HCT116 (cell line): ENCODE results near the gene PRDX3. TPM values are rescaled to one million over a fixed set of nuclear protein-coding genes. Genes with fewer than 3 reads are reported as not detected.

Experiments used
- ATAC-seq: fragments of 200-7000 bp; cut with Tn5 transposase; 2 replicates; pipeline ENCODE4 v1.9.1; 2020; ENCODE audit warnings: mild to moderate bottlenecking, moderate library complexity
- BruUV-seq: library from RNA; stranded (reverse); fragments of 400-500 nt; replicated peaks from 2 replicates; lab custom pipeline; 2021; lab: Mats Ljungman, UMichigan
- CTCF ChIA-PET: fragments of 300-600 bp; sonication (Branson Sonifier 250); formaldehyde crosslinking; loops from one replicate; lab custom pipeline; 2021; ENCODE audit warnings: antibody characterized with exemption; lab: Charles Lee
- POLR2A ChIA-PET: fragments of 300-600, 350-600 bp; sonication (Branson Sonifier 250); formaldehyde crosslinking; loops from one replicate; lab custom pipeline; 2021; ENCODE audit warnings: antibody characterized with exemption; lab: Charles Lee
- RAD21 ChIA-PET, 2 experiments: fragments of 300-600 bp; sonication (Branson Sonifier 250); formaldehyde crosslinking; loops; one replicate each; lab custom pipeline; 2023; ENCODE audit warnings: low total read pairs in 2 of 2; ENCODE audit not compliant: uncharacterized antibody in 2 of 2, unreplicated experiment in 2 of 2, low non-redundant PET in 1 of 2; lab: Charles Lee
- DNase-seq: peaks from one replicate; pipeline ENCODE4 v3.0.0-alpha.2; 2010; ENCODE audit warnings: low read depth, low spot score
- H2AFZ ChIP-seq: fragments of 200-600 bp; shearing (Covaris generic), sonication (generic); 2 replicates; pipeline ENCODE4 v1.6.1; 2017; ENCODE audit warnings: low read depth, mixed run types, mixed read lengths, antibody characterized with exemption, low read length; ENCODE audit not compliant: poor library complexity, severe bottlenecking
- H3K27ac ChIP-seq: 2 replicates; pipeline ENCODE4 v1.5.1; 2012; ENCODE audit warnings: low read depth, low read length
- H3K27me3 ChIP-seq: fragments of 200-600 bp; sonication (generic); 2 replicates; pipeline ENCODE4 v1.6.1; 2016; ENCODE audit warnings: mixed run types, low read length, mixed read lengths; ENCODE audit not compliant: insufficient read depth
- H3K36me3 ChIP-seq, 2 experiments: fragments of 200-500 bp in 1 of 2; fragments of 200-600 bp in 1 of 2; sonication (Bioruptor generic) in 1 of 2; sonication (generic) in 1 of 2; 2 replicates each; pipeline versions ENCODE4 v1.5.1 to v1.6.1; 2014 to 2016; ENCODE audit warnings: low read length in 2 of 2, inconsistent platforms in 1 of 2, mixed read lengths in 1 of 2, mixed run types in 1 of 2; ENCODE audit not compliant: insufficient read depth in 2 of 2, control insufficient read depth in 1 of 2
- H3K4me1 ChIP-seq, 2 experiments: fragments of 200-600 bp in 1 of 2; sonication (generic) in 1 of 2; 2 replicates each; pipeline versions ENCODE4 v1.5.1 to v1.6.1; 2012 to 2017; ENCODE audit warnings: low read length in 2 of 2, inconsistent platforms in 1 of 2, mild to moderate bottlenecking in 1 of 2, mixed read lengths in 1 of 2, mixed run types in 1 of 2, moderate library complexity in 1 of 2; ENCODE audit not compliant: insufficient read depth in 2 of 2, control insufficient read depth in 1 of 2
- H3K4me2 ChIP-seq: fragments of 200-600 bp; sonication (generic); 2 replicates; pipeline ENCODE4 v1.6.1; 2017; ENCODE audit warnings: mixed run types, low read length, mixed read lengths
- H3K4me3 ChIP-seq, 2 experiments: fragments of 200-600 bp in 1 of 2; sonication (generic) in 1 of 2; replicated peaks in 1 of 2; 2 replicates each; pipeline ENCODE4 v1.5.1; 2011 to 2016; ENCODE audit warnings: low read length in 2 of 2, control low read depth in 1 of 2, low read depth in 1 of 2, mild to moderate bottlenecking in 1 of 2, mixed read lengths in 1 of 2, mixed run types in 1 of 2
- H3K79me2 ChIP-seq: fragments of 200-600 bp; sonication (generic); 2 replicates; pipeline ENCODE4 v1.6.1; 2017; ENCODE audit warnings: mild to moderate bottlenecking, mixed run types, low read length, moderate library complexity, mixed read lengths; ENCODE audit not compliant: insufficient read depth
- H3K9ac ChIP-seq: fragments of 200-600 bp; sonication (generic); 2 replicates; pipeline ENCODE4 v1.6.1; 2016; ENCODE audit warnings: low read length, mixed read lengths
- H3K9me2 ChIP-seq: fragments of 200-600 bp; sonication (generic), shearing (Covaris generic); 2 replicates; pipeline ENCODE4 v1.6.1; 2017; ENCODE audit warnings: mixed run types, mild to moderate bottlenecking, moderate library complexity; ENCODE audit not compliant: insufficient read depth
- H3K9me3 ChIP-seq, 2 experiments: fragments of 200-500 bp in 1 of 2; fragments of 200-600 bp in 1 of 2; sonication (Bioruptor generic) in 1 of 2; sonication (generic) in 1 of 2; 2 replicates each; pipeline ENCODE4 v1.6.1; 2014 to 2017; ENCODE audit warnings: low read length in 2 of 2, mixed read lengths in 2 of 2, inconsistent platforms in 1 of 2, low read depth in 1 of 2, mild to moderate bottlenecking in 1 of 2, mixed run types in 1 of 2, moderate library complexity in 1 of 2; ENCODE audit not compliant: control insufficient read depth in 1 of 2, insufficient read depth in 1 of 2
- H4K20me1 ChIP-seq: fragments of 200-600 bp; sonication (generic), shearing (Covaris generic); 2 replicates; pipeline ENCODE4 v1.6.1; 2017; ENCODE audit warnings: mixed run types, mild to moderate bottlenecking, moderate library complexity; ENCODE audit not compliant: insufficient read depth
- CBX3 ChIP-seq: IDR thresholded peaks from 2 replicates; pipeline ENCODE4 v1.6.1; 2012; ENCODE audit warnings: low read depth
- CEBPB ChIP-seq: IDR thresholded peaks from 2 replicates; pipeline ENCODE4 v1.6.1; 2012; ENCODE audit warnings: low read depth
- EGR1 ChIP-seq: IDR thresholded peaks from 2 replicates; pipeline ENCODE4 v1.6.1; 2012; ENCODE audit warnings: low read depth
- EZH2 ChIP-seq: fragments of 200-600 bp; sonication (generic); IDR thresholded peaks from 2 replicates; pipeline ENCODE4 v1.6.1; 2017; ENCODE audit warnings: antibody characterized with exemption, mixed run types
- EZH2phosphoT487 ChIP-seq: fragments of 200-600 bp; IDR thresholded peaks from 2 replicates; pipeline ENCODE4 v1.6.1; 2018; ENCODE audit warnings: antibody characterized with exemption, borderline replicate concordance
- JUND ChIP-seq: IDR thresholded peaks from 2 replicates; pipeline ENCODE4 v1.6.1; 2012
- POLR2AphosphoS5 ChIP-seq: IDR thresholded peaks from 2 replicates; pipeline ENCODE4 v1.6.1; 2011; ENCODE audit warnings: mild to moderate bottlenecking, low read depth, low read length, moderate library complexity
- SIN3A ChIP-seq: IDR thresholded peaks from 2 replicates; pipeline ENCODE4 v1.6.1; 2012; ENCODE audit warnings: low read depth
- SRF ChIP-seq: IDR thresholded peaks from 2 replicates; pipeline ENCODE4 v1.6.1; 2012; ENCODE audit warnings: low read depth
- TCF7L2 ChIP-seq: IDR thresholded peaks from 2 replicates; pipeline ENCODE4 v1.7.0; 2011; ENCODE audit warnings: borderline replicate concordance, inconsistent platforms; ENCODE audit not compliant: insufficient read depth, insufficient read length; ENCODE audit errors: extremely low read depth
- ZFX ChIP-seq: fragments of 450-650 bp; IDR thresholded peaks from 2 replicates; pipeline ENCODE4 v1.6.1; 2017
- ZNF274 ChIP-seq: fragments of 200-500 bp; sonication (Bioruptor generic); IDR thresholded peaks from 2 replicates; pipeline ENCODE4 v1.6.1; 2014; ENCODE audit warnings: mild to moderate bottlenecking, low read depth, low read length, inconsistent platforms
- intact Hi-C: fragments of 100-400 bp; cut with micrococcal nuclease; formaldehyde crosslinking; loops from 2 replicates; pipeline ENCODE4 v1.10.0; 2022
- total RNA-seq: library from RNA; stranded (reverse); gene quantifications from one replicate; pipeline ENCODE4 v1.2.1, GENCODE V29; 2021; ENCODE audit not compliant: unreplicated experiment
- TF ChIP-seq, protein P1 (sequence below): IDR thresholded peaks from 2 replicates; pipeline ENCODE4 v1.6.1; 2012
- TF ChIP-seq, protein P2 (sequence below): IDR thresholded peaks from 2 replicates; pipeline ENCODE4 v1.6.1; 2011; ENCODE audit warnings: mild to moderate bottlenecking, low read length, moderate library complexity; ENCODE audit not compliant: insufficient replicate concordance; ENCODE audit errors: extremely low read depth
- TF ChIP-seq, protein P3 (sequence below), 3 experiments: fragments of 200-600 bp in 1 of 3; sonication (generic) in 1 of 3; IDR thresholded peaks in 2 of 3; conservative IDR thresholded peaks in 1 of 3; 2 replicates each; pipeline ENCODE4 v1.5.1; 2012 to 2017; ENCODE audit warnings: low read depth in 2 of 3, low read length in 2 of 3, antibody characterized with exemption in 1 of 3, borderline replicate concordance in 1 of 3, control low read depth in 1 of 3, mild to moderate bottlenecking in 1 of 3, mixed read lengths in 1 of 3, mixed run types in 1 of 3, moderate library complexity in 1 of 3; ENCODE audit not compliant: insufficient read depth in 1 of 3
- TF ChIP-seq, protein P4 (sequence below): IDR thresholded peaks from 2 replicates; pipeline ENCODE4 v1.6.1; 2012

PRDX3 gene
- total RNA-seq, 1 experiment from 2014 or later, result 281 TPM

DNA sequence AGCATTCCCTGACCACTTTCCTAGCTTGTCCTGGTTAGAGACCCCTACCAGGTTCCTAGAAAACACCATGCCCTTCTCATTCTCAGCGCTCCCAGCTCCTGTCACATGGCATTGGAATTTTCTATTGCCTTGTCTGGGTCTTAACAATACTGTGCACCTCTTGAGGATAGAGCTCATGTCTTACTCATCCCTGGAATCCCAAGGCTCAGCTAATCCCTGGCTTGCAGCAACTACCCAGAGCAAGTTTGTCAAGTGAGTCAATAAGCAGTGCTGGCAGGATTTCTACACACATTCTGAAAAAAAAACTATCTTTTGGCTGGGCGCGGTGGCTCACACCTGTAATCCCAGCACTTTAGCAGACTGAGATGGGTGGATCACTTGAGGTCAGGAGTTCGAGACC lies 11.7 kb upstream of the PRDX3 start (continued):
- no peak for TF ChIP-seq EZH2
- no peak for TF ChIP-seq TCF7L2
- peak; percentile 66; the same call in 1 of the 2 replicates for TF ChIP-seq JUND
- no peak for TF ChIP-seq SRF
- no peak for TF ChIP-seq EZH2phosphoT487
- TF ChIP-seq CEBPB, result peak; percentile 74
- TF ChIP-seq POLR2AphosphoS5, result peak; percentile 17; the same call in 1 of the 2 replicates
- TF ChIP-seq, protein P1, sequence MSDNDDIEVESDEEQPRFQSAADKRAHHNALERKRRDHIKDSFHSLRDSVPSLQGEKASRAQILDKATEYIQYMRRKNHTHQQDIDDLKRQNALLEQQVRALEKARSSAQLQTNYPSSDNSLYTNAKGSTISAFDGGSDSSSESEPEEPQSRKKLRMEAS, result peak; percentile 71
- TF ChIP-seq SIN3A, result peak; percentile 47; the same call in 1 of the 2 replicates

DNA sequence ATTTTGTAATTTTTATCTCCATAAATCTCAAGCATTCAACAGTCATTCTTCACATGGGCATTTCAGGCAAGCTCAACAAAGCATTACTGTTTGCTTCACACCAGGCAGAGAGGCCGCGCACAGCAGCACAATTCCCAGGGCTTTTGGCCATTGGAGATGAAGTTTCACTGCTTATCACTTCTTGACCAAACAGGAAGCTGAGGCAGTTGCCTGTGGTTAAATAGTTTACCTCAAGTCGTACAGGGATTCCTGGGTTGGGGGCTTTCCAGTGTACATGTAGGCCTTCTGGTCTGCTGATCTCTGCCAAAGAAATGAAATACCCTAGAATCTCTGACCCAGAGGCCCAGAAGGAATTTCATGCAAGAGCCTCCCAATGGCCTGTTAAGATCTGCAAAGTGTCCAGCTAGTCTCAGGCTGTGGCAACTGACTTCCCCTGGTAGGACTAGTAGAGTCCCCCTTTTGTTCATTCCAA lies 11.2 kb upstream of the PRDX3 start:
- no TSS peak for BruUV-seq
- Histone ChIP-seq H3K9me2 (no peaks in the 10 kb centered on the region), H3K27ac (no peak overlapping the region), H3K4me3 (no peak overlapping the region), H3K4me1 (peaks cover 3 to 27% of the 10 kb centered on the region in 2 experiments; a peak in 3 of 4 replicates), H3K36me3 (no peaks in the 10 kb centered on the region), H3K27me3 (no peaks in the 10 kb centered on the region), H3K79me2 (no peaks in the 10 kb centered on the region), H3K4me2 (peak overlapping the region; percentile 55), H3K9me3 (no peaks in the 10 kb centered on the region), H3K9ac (peak overlapping the region; percentile 27), H4K20me1 (no peaks in the 10 kb centered on the region), H2AFZ (no peak overlapping the region)
- intact Hi-C loops, result loop anchor here (10.0 kb wide), 1 partner anchor 665 kb away; no protein-coding TSS in a partner anchor
- POLR2A ChIA-PET, result interaction anchor here (0.7 to 1.2 kb wide), 2 partner anchors 10 to 17 kb away, joined by 3 to 4 read pairs; partner anchors contain the start of gene GRK5
- RAD21 ChIA-PET, result interaction anchor here in 1 of 2 experiments (0.8 to 1.7 kb wide), 2 partner anchors 9 to 10 kb away, joined by 3 to 6 read pairs; no protein-coding TSS in a partner anchor
- CTCF ChIA-PET, result interaction anchor here (0.7 to 3.9 kb wide), 6 partner anchors 9 to 300 kb away, joined by 3 to 36 read pairs (median 4); partner anchors contain the start of gene GRK5
- ATAC-seq (peak; percentile 28), DNase-seq (no peak)
- TF ChIP-seq EZH2 (no peak), POLR2AphosphoS5 (no peak), CEBPB (no peak), ZNF274 (no peak), ZFX (no peak), EGR1 (no peak), SRF (no peak), CBX3 (no peak)
- TF ChIP-seq, protein P1, result no peak
- TF ChIP-seq, protein P2, sequence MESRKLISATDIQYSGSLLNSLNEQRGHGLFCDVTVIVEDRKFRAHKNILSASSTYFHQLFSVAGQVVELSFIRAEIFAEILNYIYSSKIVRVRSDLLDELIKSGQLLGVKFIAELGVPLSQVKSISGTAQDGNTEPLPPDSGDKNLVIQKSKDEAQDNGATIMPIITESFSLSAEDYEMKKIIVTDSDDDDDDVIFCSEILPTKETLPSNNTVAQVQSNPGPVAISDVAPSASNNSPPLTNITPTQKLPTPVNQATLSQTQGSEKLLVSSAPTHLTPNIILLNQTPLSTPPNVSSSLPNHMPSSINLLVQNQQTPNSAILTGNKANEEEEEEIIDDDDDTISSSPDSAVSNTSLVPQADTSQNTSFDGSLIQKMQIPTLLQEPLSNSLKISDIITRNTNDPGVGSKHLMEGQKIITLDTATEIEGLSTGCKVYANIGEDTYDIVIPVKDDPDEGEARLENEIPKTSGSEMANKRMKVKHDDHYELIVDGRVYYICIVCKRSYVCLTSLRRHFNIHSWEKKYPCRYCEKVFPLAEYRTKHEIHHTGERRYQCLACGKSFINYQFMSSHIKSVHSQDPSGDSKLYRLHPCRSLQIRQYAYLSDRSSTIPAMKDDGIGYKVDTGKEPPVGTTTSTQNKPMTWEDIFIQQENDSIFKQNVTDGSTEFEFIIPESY, result no peak
- TF ChIP-seq, protein P3, sequence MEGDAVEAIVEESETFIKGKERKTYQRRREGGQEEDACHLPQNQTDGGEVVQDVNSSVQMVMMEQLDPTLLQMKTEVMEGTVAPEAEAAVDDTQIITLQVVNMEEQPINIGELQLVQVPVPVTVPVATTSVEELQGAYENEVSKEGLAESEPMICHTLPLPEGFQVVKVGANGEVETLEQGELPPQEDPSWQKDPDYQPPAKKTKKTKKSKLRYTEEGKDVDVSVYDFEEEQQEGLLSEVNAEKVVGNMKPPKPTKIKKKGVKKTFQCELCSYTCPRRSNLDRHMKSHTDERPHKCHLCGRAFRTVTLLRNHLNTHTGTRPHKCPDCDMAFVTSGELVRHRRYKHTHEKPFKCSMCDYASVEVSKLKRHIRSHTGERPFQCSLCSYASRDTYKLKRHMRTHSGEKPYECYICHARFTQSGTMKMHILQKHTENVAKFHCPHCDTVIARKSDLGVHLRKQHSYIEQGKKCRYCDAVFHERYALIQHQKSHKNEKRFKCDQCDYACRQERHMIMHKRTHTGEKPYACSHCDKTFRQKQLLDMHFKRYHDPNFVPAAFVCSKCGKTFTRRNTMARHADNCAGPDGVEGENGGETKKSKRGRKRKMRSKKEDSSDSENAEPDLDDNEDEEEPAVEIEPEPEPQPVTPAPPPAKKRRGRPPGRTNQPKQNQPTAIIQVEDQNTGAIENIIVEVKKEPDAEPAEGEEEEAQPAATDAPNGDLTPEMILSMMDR (IDR thresholded peaks at IDR 0.05 in 2 of 3, conservative IDR thresholded peaks at IDR 0.05 in 1 of 3; ENCODE audit: borderline replicate concordance in 1 of 3, insufficient read depth in 1 of 3, low read depth in 2 of 3, low read length in 2 of 3), result no peak
- TF ChIP-seq, protein P4, sequence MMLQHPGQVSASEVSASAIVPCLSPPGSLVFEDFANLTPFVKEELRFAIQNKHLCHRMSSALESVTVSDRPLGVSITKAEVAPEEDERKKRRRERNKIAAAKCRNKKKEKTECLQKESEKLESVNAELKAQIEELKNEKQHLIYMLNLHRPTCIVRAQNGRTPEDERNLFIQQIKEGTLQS, result no peak
